Stimulated activated CD8-positive, alpha-beta memory T cell treated with anti-CD3 and anti-CD28 coated beads, Interleukin-15, amount 100 ng/mL, for 24 hours (primary cell): ENCODE data around the gene PDE9A.

Experiments
- DNase-seq: peaks from one replicate; pipeline ENCODE4 v3.0.0-alpha.2; 2020; ENCODE audit warnings: low read depth

Gene PDE9A

GRCh38 chr21:42775123-42775522, 121.7 kb downstream of the PDE9A start:
- DNase-seq: no peak

- DNase-seq: no peak
Observed at GRCh38 chr21:42775891-42776290, 122.5 kb downstream of the PDE9A start.

- no peak for DNase-seq
Observed at GRCh38 chr21:42777064-42777756, 123.8 kb downstream of the PDE9A start.

GRCh38 chr21:42777757-42778344, 124.4 kb downstream of the PDE9A start:
- no peak for DNase-seq

- no peak for DNase-seq
Observed at GRCh38 chr21:42779431-42779861, 126.0 kb downstream of the PDE9A start.

GRCh38 chr21:42780617-42781016, 127.2 kb downstream of the PDE9A start:
- DNase-seq: no peak

GRCh38 chr21:42781150-42781970, 127.9 kb downstream of the PDE9A start:
- DNase-seq: no peak

GRCh38 chr21:42781971-42782722, 128.7 kb downstream of the PDE9A start:
- DNase-seq: no peak

- no peak for DNase-seq
Observed at GRCh38 chr21:42782723-42783242, 129.4 kb downstream of the PDE9A start.

GRCh38 chr21:42784276-42784675, 130.9 kb downstream of the PDE9A start:
- DNase-seq: no peak

GRCh38 chr21:42784896-42785451, 131.6 kb downstream of the PDE9A start:
- DNase-seq: no peak

GRCh38 chr21:42785666-42786427, 132.4 kb downstream of the PDE9A start:
- no peak for DNase-seq

- DNase-seq: no peak
Observed at GRCh38 chr21:42786884-42787283, 133.5 kb downstream of the PDE9A start.

- no peak for DNase-seq
Observed at GRCh38 chr21:42787613-42788012, 134.2 kb downstream of the PDE9A start.

- DNase-seq: no peak
Observed at GRCh38 chr21:42790520-42791065, 137.2 kb downstream of the PDE9A start.

- no peak for DNase-seq
Observed at GRCh38 chr21:42793774-42794173, 140.4 kb downstream of the PDE9A start.

GRCh38 chr21:42794551-42794950, 141.1 kb downstream of the PDE9A start:
- DNase-seq: no peak

- DNase-seq: no peak
Observed at GRCh38 chr21:42796327-42797062, 143.1 kb downstream of the PDE9A start.

- DNase-seq: no peak
Observed at GRCh38 chr21:42797522-42797921, 144.1 kb downstream of the PDE9A start.

GRCh38 chr21:42798106-42798505, 144.7 kb downstream of the PDE9A start:
- DNase-seq: no peak
